Osteocyte (in vitro differentiated cells): ENCODE data around the gene GPR150. TPM values are rescaled to one million over a fixed set of nuclear protein-coding genes. Genes with fewer than 3 reads are reported as not detected.

ENCODE experiments used
- DNase-seq: peaks from one replicate; pipeline ENCODE4 v3.0.0; 2021; ENCODE audit warnings: mixed read lengths; ENCODE audit not compliant: unreplicated experiment; ENCODE audit errors: extremely low spot score
- H3K27ac Mint-ChIP-seq: one replicate; pipeline ENCODE4 v1.8.0; 2021; ENCODE audit warnings: mild to moderate bottlenecking, mixed read lengths; ENCODE audit not compliant: unreplicated experiment
- H3K27me3 Mint-ChIP-seq: one replicate; pipeline ENCODE4 v1.8.0; 2021; ENCODE audit warnings: mixed read lengths; ENCODE audit not compliant: unreplicated experiment
- H3K36me3 Mint-ChIP-seq: one replicate; pipeline ENCODE4 v1.8.0; 2021; ENCODE audit warnings: mixed read lengths; ENCODE audit not compliant: unreplicated experiment
- H3K4me1 Mint-ChIP-seq: one replicate; pipeline ENCODE4 v1.8.0; 2021; ENCODE audit warnings: mixed read lengths; ENCODE audit not compliant: unreplicated experiment
- H3K4me3 Mint-ChIP-seq: one replicate; pipeline ENCODE4 v1.8.0; 2021; ENCODE audit warnings: mild to moderate bottlenecking, moderate library complexity, mixed read lengths; ENCODE audit not compliant: unreplicated experiment
- H3K9me3 Mint-ChIP-seq: one replicate; pipeline ENCODE4 v1.8.0; 2021; ENCODE audit warnings: mixed read lengths; ENCODE audit not compliant: unreplicated experiment
- CTCF ChIP-seq: fragments of 200-600 bp; sonication (generic); IDR thresholded peaks from 2 replicates; pipeline ENCODE4 v1.5.0; 2021; ENCODE audit warnings: antibody characterized with exemption, mild to moderate bottlenecking, moderate library complexity
- total RNA-seq: library from RNA; stranded (reverse); gene quantifications from 2 replicates; pipeline ENCODE4 v1.2.1, GENCODE V29; 2021

GPR150 gene
- total RNA-seq, 1 donor from 2014 or later, result 0.21 TPM

- TF ChIP-seq CTCF, result no peak
- H3K27ac Mint-ChIP-seq, result no peak overlapping the region
- no peak overlapping the region for H3K4me3 Mint-ChIP-seq
- no peaks in the 10 kb centered on the region for H3K27me3 Mint-ChIP-seq
- H3K36me3 Mint-ChIP-seq, result peaks cover 7% of the 10 kb centered on the region
- H3K4me1 Mint-ChIP-seq, result no peaks in the 10 kb centered on the region
- H3K9me3 Mint-ChIP-seq, result no peaks in the 10 kb centered on the region
- DNase-seq, result no peak
Observed at GRCh38 chr5:95606419-95606818, 13.5 kb upstream of the GPR150 start.

GRCh38 chr5:95609711-95610110, 10.2 kb upstream of the GPR150 start:
- DNase-seq, result no peak
- no peak overlapping the region for H3K27ac Mint-ChIP-seq
- peaks cover 7% of the 10 kb centered on the region for H3K9me3 Mint-ChIP-seq
- H3K27me3 Mint-ChIP-seq, result no peaks in the 10 kb centered on the region
- no peak overlapping the region for H3K4me3 Mint-ChIP-seq
- TF ChIP-seq CTCF, result no peak
- H3K36me3 Mint-ChIP-seq, result no peaks in the 10 kb centered on the region
- no peaks in the 10 kb centered on the region for H3K4me1 Mint-ChIP-seq

DNA sequence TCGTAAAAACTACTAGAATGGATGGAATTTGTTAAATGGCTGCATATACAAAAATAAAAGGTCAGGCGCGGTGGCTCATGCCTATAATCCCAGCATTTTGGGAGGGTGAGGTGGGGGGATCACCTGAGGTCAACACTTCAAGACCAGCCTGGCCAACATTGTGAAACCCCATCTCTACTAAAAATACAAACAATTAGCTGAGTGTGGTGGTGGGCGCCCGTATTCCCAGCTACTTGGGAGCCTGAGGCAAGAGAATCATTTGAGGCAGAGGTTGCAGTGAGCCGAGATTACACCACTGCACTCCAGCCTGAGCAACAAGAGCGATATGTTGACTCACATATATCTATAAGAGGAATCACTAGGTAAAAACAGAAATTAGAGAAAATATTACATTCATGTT, 9.3 kb upstream of the GPR150 start:
- H3K27ac Mint-ChIP-seq, result no peak overlapping the region
- H3K4me3 Mint-ChIP-seq, result no peak overlapping the region
- peaks cover 7% of the 10 kb centered on the region for H3K9me3 Mint-ChIP-seq
- no peak for DNase-seq
- no peaks in the 10 kb centered on the region for H3K36me3 Mint-ChIP-seq
- no peaks in the 10 kb centered on the region for H3K4me1 Mint-ChIP-seq
- no peak for TF ChIP-seq CTCF
- H3K27me3 Mint-ChIP-seq, result no peaks in the 10 kb centered on the region

- TF ChIP-seq CTCF, result no peak
- H3K4me1 Mint-ChIP-seq, result no peaks in the 10 kb centered on the region
- H3K36me3 Mint-ChIP-seq, result no peaks in the 10 kb centered on the region
- H3K27ac Mint-ChIP-seq, result no peak overlapping the region
- peaks cover 7% of the 10 kb centered on the region for H3K9me3 Mint-ChIP-seq
- H3K27me3 Mint-ChIP-seq, result no peaks in the 10 kb centered on the region
- no peak for DNase-seq
- H3K4me3 Mint-ChIP-seq, result no peak overlapping the region
Observed at GRCh38 chr5:95611396-95611795, 8.5 kb upstream of the GPR150 start.

GRCh38 chr5:95613514-95613913, 6.4 kb upstream of the GPR150 start:
- Mint-ChIP-seq H3K4me1 (peaks cover 3% of the 10 kb centered on the region), H3K27me3 (no peaks in the 10 kb centered on the region), H3K27ac (no peak overlapping the region)

More at GRCh38 chr5:95613514-95613913, 6.4 kb upstream of the GPR150 start:
- no peak for DNase-seq
- H3K4me3 Mint-ChIP-seq, result no peak overlapping the region
- peaks cover 7% of the 10 kb centered on the region for H3K9me3 Mint-ChIP-seq
- no peaks in the 10 kb centered on the region for H3K36me3 Mint-ChIP-seq
- TF ChIP-seq CTCF, result no peak
